BLaER1 (cell line): ENCODE results near the gene SUN1.
"Not testable (repeated sequence)": the region's sequence is repeated elsewhere in the genome, so short reads cannot be mapped to it uniquely, and the experiment has no call there.

ENCODE experiments used
- H3K27ac ChIP-seq: shearing (Covaris generic); formaldehyde crosslinking; 2 replicates; pipeline ENCODE4 v1.8.1; 2022
- H3K27me3 ChIP-seq: shearing (Covaris generic); formaldehyde crosslinking; 2 replicates; pipeline ENCODE4 v1.8.1; 2022
- H3K36me3 ChIP-seq: shearing (Covaris generic); formaldehyde crosslinking; 2 replicates; pipeline ENCODE4 v1.8.1; 2022
- H3K4me1 ChIP-seq: shearing (Covaris generic); formaldehyde crosslinking; 2 replicates; pipeline ENCODE4 v1.8.1; 2022
- H3K4me2 ChIP-seq: shearing (Covaris generic); formaldehyde crosslinking; 2 replicates; pipeline ENCODE4 v1.8.1; 2022
- H3K4me3 ChIP-seq: shearing (Covaris generic); formaldehyde crosslinking; 2 replicates; pipeline ENCODE4 v1.8.1; 2022
- H3K9ac ChIP-seq: shearing (Covaris generic); formaldehyde crosslinking; 2 replicates; pipeline ENCODE4 v1.8.1; 2022
- H3K9me3 ChIP-seq: shearing (Covaris generic); formaldehyde crosslinking; 2 replicates; pipeline ENCODE4 v1.8.1; 2022
- H4K20me1 ChIP-seq: shearing (Covaris generic); formaldehyde crosslinking; 2 replicates; pipeline ENCODE4 v1.8.1; 2022
- Cebpa-rat ChIP-seq: shearing (Covaris generic); IDR thresholded peaks from 2 replicates; pipeline ENCODE4 v1.8.1; 2022

Gene SUN1

GRCh38 chr7:922334-923107, 90.2 kb downstream of the SUN1 start:
- peak overlapping the region; percentile 64 for H3K4me3 ChIP-seq
- H3K27me3 ChIP-seq: no peaks in the 10 kb centered on the region
- H4K20me1 ChIP-seq: no peaks in the 10 kb centered on the region
- peaks cover 11% of the 10 kb centered on the region for H3K36me3 ChIP-seq
- no peaks in the 10 kb centered on the region for H3K9me3 ChIP-seq
- TF ChIP-seq Cebpa-rat: no peak
- H3K27ac ChIP-seq: peak overlapping the region; percentile 94
- H3K4me2 ChIP-seq: peak overlapping the region; percentile 100
- H3K9ac ChIP-seq: peak overlapping the region; percentile 68
- peaks cover 85% of the 10 kb centered on the region for H3K4me1 ChIP-seq

- Histone ChIP-seq H3K4me1 (peaks cover 86% of the 10 kb centered on the region), H3K4me2 (peak overlapping the region; percentile 100), H3K27me3 (no peaks in the 10 kb centered on the region), H3K27ac (peak overlapping the region; percentile 94), H3K4me3 (peak overlapping the region; percentile 64), H3K9ac (peak overlapping the region; percentile 81), H3K36me3 (peaks cover 3% of the 10 kb centered on the region), H4K20me1 (no peaks in the 10 kb centered on the region), H3K9me3 (no peaks in the 10 kb centered on the region)
- no peak for TF ChIP-seq Cebpa-rat
These were observed 91.1 kb downstream of the SUN1 start for GRCh38 chr7:923108-924041.

DNA sequence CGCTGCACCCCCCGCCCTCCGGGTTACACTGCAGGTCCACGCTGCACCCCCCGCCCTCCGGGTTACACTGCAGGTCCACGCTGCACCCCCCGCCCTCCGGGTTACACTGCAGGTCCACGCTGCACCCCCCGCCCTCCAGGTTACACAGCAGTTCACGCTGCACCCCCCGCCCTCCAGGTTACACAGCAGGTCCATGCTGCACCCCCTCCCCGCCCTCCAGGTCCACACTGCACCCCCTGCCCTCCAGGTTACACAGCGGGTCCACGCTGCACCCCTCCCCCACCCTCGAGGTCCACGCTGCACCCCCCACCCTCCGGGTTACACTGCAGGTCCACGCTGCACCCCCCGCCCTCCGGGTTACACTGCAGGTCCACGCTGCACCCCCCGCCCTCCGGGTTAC, 91.8 kb downstream of the SUN1 start:
- Histone ChIP-seq H3K4me3 (peak overlapping the region; percentile 64; the same call in 1 of the 2 replicates), H3K4me1 (peaks cover 86% of the 10 kb centered on the region), H3K27ac (peak overlapping the region; percentile 94), H3K9ac (peak overlapping the region; percentile 81; the same call in 1 of the 2 replicates), H3K4me2 (peak overlapping the region; percentile 100)
- not testable (repeated sequence) for H3K9me3 ChIP-seq, H3K27me3 ChIP-seq, H3K36me3 ChIP-seq, H4K20me1 ChIP-seq
